WERI-Rb-1 (cell line): Measurements from ENCODE around the gene TTI1.
A peak's percentile ranks its signal among the peaks of the same experiment; 100 is the strongest.

Source experiments
- DNase-seq: peaks from one replicate; pipeline ENCODE4 v3.0.0-alpha.2; 2020
- H3K27ac ChIP-seq: fragments of 250-450 bp; sonication (Bioruptor Pico); 2 replicates; pipeline ENCODE4 v1.5.1; 2020; ENCODE audit warnings: mild to moderate bottlenecking, moderate library complexity
- H3K27me3 ChIP-seq: fragments of 250-450 bp; sonication (Bioruptor Pico); 2 replicates; pipeline ENCODE4 v1.5.1; 2021; ENCODE audit warnings: mild to moderate bottlenecking, low read depth, moderate library complexity; ENCODE audit not compliant: insufficient read depth, severe bottlenecking
- H3K36me3 ChIP-seq: fragments of 250-450 bp; sonication (Bioruptor Pico); 2 replicates; pipeline ENCODE4 v1.5.1; 2020; ENCODE audit warnings: mild to moderate bottlenecking, moderate library complexity
- H3K4me3 ChIP-seq: 2 replicates; pipeline ENCODE4 v1.5.1; 2011; ENCODE audit warnings: low read depth, mild to moderate bottlenecking, control low read depth, low read length
- H3K9me3 ChIP-seq: fragments of 250-450 bp; sonication (Bioruptor Pico); 2 replicates; pipeline ENCODE4 v1.5.1; 2021; ENCODE audit warnings: mild to moderate bottlenecking, moderate library complexity; ENCODE audit not compliant: severe bottlenecking
- TF ChIP-seq, protein P1 (sequence below): IDR thresholded peaks from 2 replicates; pipeline ENCODE4 v1.5.1; 2011; ENCODE audit warnings: low read depth, mild to moderate bottlenecking, control low read depth, inconsistent platforms, low read length

TTI1 gene

DNA sequence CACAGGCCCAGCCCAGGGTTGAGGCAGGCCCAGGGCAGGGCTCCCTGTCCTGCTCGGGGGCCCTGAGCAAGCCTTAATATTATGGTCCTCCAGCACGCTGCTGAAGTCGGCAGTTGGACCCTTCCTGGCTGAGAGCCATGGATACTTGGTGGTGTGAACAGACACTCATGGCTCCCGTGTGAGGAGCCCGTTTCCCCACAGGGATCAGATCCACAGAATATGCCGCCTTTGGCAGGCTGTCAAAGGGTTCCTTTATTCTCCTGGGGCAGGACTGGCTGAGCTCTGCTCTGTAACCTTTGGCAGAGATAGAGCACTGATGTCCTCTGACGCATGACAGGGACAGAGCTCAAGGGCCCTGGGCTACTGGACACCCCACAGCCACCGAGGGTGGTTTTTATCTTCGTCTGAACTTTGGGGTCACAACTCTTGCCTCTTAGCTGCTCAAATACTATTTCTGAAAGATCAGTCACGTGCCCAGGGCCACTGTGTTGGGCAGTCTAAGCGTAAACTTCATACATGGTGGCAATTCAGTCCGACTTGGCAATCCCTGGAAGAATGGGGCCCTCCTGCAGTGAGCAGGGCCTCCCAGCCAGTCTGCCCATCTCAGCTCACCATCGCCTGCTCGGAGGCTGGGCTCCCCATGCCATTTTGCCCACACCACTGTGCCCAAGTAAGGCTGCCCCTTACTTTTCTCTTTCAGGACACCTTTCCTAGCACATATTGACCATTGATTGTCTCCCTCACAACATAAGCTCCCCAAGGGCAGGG, 49.1 kb downstream of the TTI1 start:
- TF ChIP-seq, protein P1, sequence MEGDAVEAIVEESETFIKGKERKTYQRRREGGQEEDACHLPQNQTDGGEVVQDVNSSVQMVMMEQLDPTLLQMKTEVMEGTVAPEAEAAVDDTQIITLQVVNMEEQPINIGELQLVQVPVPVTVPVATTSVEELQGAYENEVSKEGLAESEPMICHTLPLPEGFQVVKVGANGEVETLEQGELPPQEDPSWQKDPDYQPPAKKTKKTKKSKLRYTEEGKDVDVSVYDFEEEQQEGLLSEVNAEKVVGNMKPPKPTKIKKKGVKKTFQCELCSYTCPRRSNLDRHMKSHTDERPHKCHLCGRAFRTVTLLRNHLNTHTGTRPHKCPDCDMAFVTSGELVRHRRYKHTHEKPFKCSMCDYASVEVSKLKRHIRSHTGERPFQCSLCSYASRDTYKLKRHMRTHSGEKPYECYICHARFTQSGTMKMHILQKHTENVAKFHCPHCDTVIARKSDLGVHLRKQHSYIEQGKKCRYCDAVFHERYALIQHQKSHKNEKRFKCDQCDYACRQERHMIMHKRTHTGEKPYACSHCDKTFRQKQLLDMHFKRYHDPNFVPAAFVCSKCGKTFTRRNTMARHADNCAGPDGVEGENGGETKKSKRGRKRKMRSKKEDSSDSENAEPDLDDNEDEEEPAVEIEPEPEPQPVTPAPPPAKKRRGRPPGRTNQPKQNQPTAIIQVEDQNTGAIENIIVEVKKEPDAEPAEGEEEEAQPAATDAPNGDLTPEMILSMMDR, result no peak
- no peak overlapping the region for H3K27ac ChIP-seq
- H3K27me3 ChIP-seq, result no peaks in the 10 kb centered on the region
- H3K9me3 ChIP-seq, result no peaks in the 10 kb centered on the region
- no peak overlapping the region for H3K4me3 ChIP-seq
- H3K36me3 ChIP-seq, result peaks cover 43% of the 10 kb centered on the region
- DNase-seq, result no peak

GRCh38 chr20:37983286-37983685, 50.0 kb downstream of the TTI1 start:
- DNase-seq, result no peak
- no peaks in the 10 kb centered on the region for H3K27me3 ChIP-seq

DNA sequence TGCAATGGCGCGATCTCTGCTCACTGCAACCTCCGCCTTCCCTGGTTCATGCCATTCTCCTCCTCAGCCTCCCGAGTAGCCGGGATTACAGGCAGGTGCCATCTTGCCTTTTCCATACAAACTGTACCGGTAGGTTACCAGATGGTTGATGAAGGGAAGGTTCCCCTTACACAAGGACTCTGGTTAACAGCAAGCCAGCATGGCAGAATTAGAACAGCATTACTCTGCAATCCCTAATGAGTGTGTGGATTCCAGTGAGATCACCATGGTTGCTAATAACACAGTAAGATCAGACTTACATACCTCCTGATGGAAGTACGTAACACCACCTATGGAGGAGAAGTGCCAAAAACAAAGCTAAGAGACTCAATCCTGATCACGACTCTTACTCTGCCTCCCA, 51.7 kb downstream of the TTI1 start:
- Histone ChIP-seq H3K27ac (no peak overlapping the region), H3K9me3 (no peaks in the 10 kb centered on the region), H3K27me3 (no peaks in the 10 kb centered on the region), H3K4me3 (no peak overlapping the region), H3K36me3 (peaks cover 26% of the 10 kb centered on the region)
- TF ChIP-seq, protein P1, result no peak
- DNase-seq, result no peak

More at GRCh38 chr20:37983286-37983685, 50.0 kb downstream of the TTI1 start:
- Histone ChIP-seq H3K36me3 (peaks cover 34% of the 10 kb centered on the region), H3K4me3 (no peak overlapping the region), H3K9me3 (no peaks in the 10 kb centered on the region), H3K27ac (no peak overlapping the region)
- TF ChIP-seq, protein P1, result no peak

GRCh38 chr20:37980876-37981275, 52.4 kb downstream of the TTI1 start:
- no peak for DNase-seq
- Histone ChIP-seq H3K27ac (no peak overlapping the region), H3K9me3 (no peaks in the 10 kb centered on the region), H3K4me3 (no peak overlapping the region), H3K36me3 (peaks cover 19% of the 10 kb centered on the region), H3K27me3 (no peaks in the 10 kb centered on the region)
- TF ChIP-seq, protein P1, result 0 out of 2 replicates have a peak, but pooled peaks have one; percentile 1

- peaks cover 16% of the 10 kb centered on the region for H3K36me3 ChIP-seq
- no peaks in the 10 kb centered on the region for H3K9me3 ChIP-seq
- no peak overlapping the region for H3K27ac ChIP-seq
- no peak for DNase-seq
- H3K27me3 ChIP-seq, result no peaks in the 10 kb centered on the region
- H3K4me3 ChIP-seq, result no peak overlapping the region
- TF ChIP-seq, protein P1, result no peak
Observed at GRCh38 chr20:37980383-37980782, 52.9 kb downstream of the TTI1 start.
